ENCODE results near the gene ACTR1B.

GRCh38 chr2:97697252-97698235 lies 33.7 kb upstream of the ACTR1B start:
- TF ChIP-seq CTCF (IDR thresholded peaks at IDR 0.05; ENCODE audit: extremely low read depth in 1 of 2, insufficient read depth in 1 of 2, low read depth in 1 of 2, low read length in 2 of 2) (peak; percentile 83 to 86), EZH2 (IDR thresholded peaks at IDR 0.05; ENCODE audit: borderline replicate concordance, low read depth, low read length, severe bottlenecking) (no peak)
